Stomach smooth muscle (tissue), 2 donors: ENCODE measurements around the gene DNPEP.

Experiments used
- H3K27ac ChIP-seq: one replicate; pipeline ENCODE4 v1.7.0; 2013; ENCODE audit warnings: mild to moderate bottlenecking, low read length, inconsistent platforms
- H3K27me3 ChIP-seq, 2 donors: one replicate each; pipeline ENCODE4 v1.7.0; 2013; ENCODE audit warnings: low read length in 2 of 2; ENCODE audit not compliant: insufficient read depth in 2 of 2, control insufficient read depth in 1 of 2
- H3K36me3 ChIP-seq, 2 donors: one replicate each; pipeline ENCODE4 v1.7.0; 2013; ENCODE audit warnings: low read length in 2 of 2; ENCODE audit not compliant: control insufficient read depth in 2 of 2, insufficient read depth in 2 of 2
- H3K4me1 ChIP-seq: one replicate; pipeline ENCODE4 v1.7.0; 2013; ENCODE audit warnings: low read length; ENCODE audit not compliant: control insufficient read depth, insufficient read depth
- H3K4me3 ChIP-seq, 2 donors: one replicate each; pipeline ENCODE4 v1.7.0; 2013; ENCODE audit warnings: low read length in 2 of 2
- H3K9ac ChIP-seq, 2 donors: one replicate each; pipeline ENCODE4 v1.7.0; 2013; ENCODE audit warnings: low read length in 2 of 2, mild to moderate bottlenecking in 1 of 2
- H3K9me3 ChIP-seq, 2 donors: one replicate each; pipeline ENCODE4 v1.7.0; 2013; ENCODE audit warnings: low read length in 2 of 2; ENCODE audit not compliant: control insufficient read depth in 2 of 2
- donor health status: healthy.
- donor health status: Pancreatic carcinoma.

DNPEP gene

GRCh38 chr2:219331560-219332213 lies 56.0 kb downstream of the DNPEP start:
- Histone ChIP-seq H3K9me3 (peaks cover 0 to 4% of the 10 kb centered on the region in 2 donors), H3K36me3 (no peaks in the 10 kb centered on the region), H3K4me3 (no peak overlapping the region), H3K27me3 (peaks cover 34 to 37% of the 10 kb centered on the region in 2 donors), H3K4me1 (no peaks in the 10 kb centered on the region), H3K27ac (no peak overlapping the region), H3K9ac (no peak overlapping the region)

GRCh38 chr2:219327719-219328118 lies 60.0 kb downstream of the DNPEP start:
- H3K27ac ChIP-seq: no peak overlapping the region
- H3K9ac ChIP-seq: no peak overlapping the region
- no peaks in the 10 kb centered on the region for H3K4me1 ChIP-seq
- peaks cover 28 to 37% of the 10 kb centered on the region in 2 donors for H3K27me3 ChIP-seq
- no peaks in the 10 kb centered on the region for H3K36me3 ChIP-seq
- H3K9me3 ChIP-seq: no peaks in the 10 kb centered on the region
- H3K4me3 ChIP-seq: no peak overlapping the region

GRCh38 chr2:219325657-219326315 lies 61.9 kb downstream of the DNPEP start:
- Histone ChIP-seq H3K4me3 (no peak overlapping the region), H3K9me3 (no peaks in the 10 kb centered on the region), H3K9ac (no peak overlapping the region), H3K27me3 (peaks cover 9 to 26% of the 10 kb centered on the region in 2 donors), H3K4me1 (no peaks in the 10 kb centered on the region), H3K27ac (no peak overlapping the region), H3K36me3 (no peaks in the 10 kb centered on the region)

GRCh38 chr2:219325136-219325535 lies 62.6 kb downstream of the DNPEP start:
- H3K27ac ChIP-seq: no peak overlapping the region
- H3K36me3 ChIP-seq: no peaks in the 10 kb centered on the region
- H3K9ac ChIP-seq: no peak overlapping the region
- no peaks in the 10 kb centered on the region for H3K9me3 ChIP-seq
- no peaks in the 10 kb centered on the region for H3K4me1 ChIP-seq
- peaks cover 3 to 22% of the 10 kb centered on the region in 2 donors for H3K27me3 ChIP-seq
- no peak overlapping the region for H3K4me3 ChIP-seq

DNA sequence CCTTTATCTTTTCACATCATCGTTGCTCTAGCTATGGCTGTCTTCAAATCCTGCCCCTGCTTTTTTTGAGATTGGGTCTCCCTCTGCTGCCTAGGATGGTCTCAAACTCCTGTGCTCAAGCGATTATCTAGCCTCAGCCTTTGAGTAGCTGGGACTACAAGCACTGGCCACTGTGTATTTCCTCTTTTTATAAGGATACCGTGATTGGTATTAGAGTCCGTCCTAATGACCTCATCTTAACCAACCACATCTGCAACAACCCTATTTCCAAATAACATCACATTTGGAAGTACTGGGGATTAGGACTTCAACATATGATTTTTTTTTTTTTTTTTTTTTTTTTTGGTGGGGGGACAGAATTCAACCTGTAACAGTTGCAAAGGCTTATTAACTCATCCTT lies 64.3 kb downstream of the DNPEP start:
- Histone ChIP-seq H3K27ac (no peak overlapping the region), H3K4me3 (no peak overlapping the region), H3K9me3 (no peaks in the 10 kb centered on the region), H3K27me3 (peaks cover 0 to 18% of the 10 kb centered on the region in 2 donors), H3K4me1 (no peaks in the 10 kb centered on the region), H3K9ac (no peak overlapping the region), H3K36me3 (no peaks in the 10 kb centered on the region)
